Hematopoietic multipotent progenitor cell treated with erythropoietin and hydrocortisone succinate and interleukin-3 and kit ligand, for 8 days (in vitro differentiated cells): ENCODE data around the gene ST7L.
"Not testable (repeated sequence)": the region's sequence is repeated elsewhere in the genome, so short reads cannot be mapped to it uniquely, and the experiment has no call there.

Source experiments
- DNase-seq: peaks from one replicate; pipeline ENCODE4 v3.0.0-alpha.2; 2015

Gene ST7L

GRCh38 chr1:112618721-112619517, at the start of gene ST7L:
Gene ST7L, minus strand, starts transcription at chr1:112619141. Its CDS starts 28 bp downstream, at chr1:112619113.
- DNase-seq = peak; percentile 75

- DNase-seq = no peak
Observed at GRCh38 chr1:112666946-112667345, 48.0 kb upstream of the ST7L start.

GRCh38 chr1:112665857-112666256, 46.9 kb upstream of the ST7L start:
- DNase-seq = no peak

GRCh38 chr1:112651205-112651604, 32.3 kb upstream of the ST7L start:
- no peak for DNase-seq

GRCh38 chr1:112646225-112646624, 27.3 kb upstream of the ST7L start:
- DNase-seq = no peak

- no peak for DNase-seq
Observed at GRCh38 chr1:112643080-112643479, 24.1 kb upstream of the ST7L start.

- DNase-seq = not testable (repeated sequence)
Observed at GRCh38 chr1:112640437-112640836, 21.5 kb upstream of the ST7L start.

- DNase-seq = no peak
Observed at GRCh38 chr1:112638110-112638428, 19.1 kb upstream of the ST7L start.

GRCh38 chr1:112637254-112638109, 18.5 kb upstream of the ST7L start:
- no peak for DNase-seq

- no peak for DNase-seq
Observed at GRCh38 chr1:112636597-112637253, 17.8 kb upstream of the ST7L start.

- no peak for DNase-seq
Observed at GRCh38 chr1:112636056-112636455, 17.1 kb upstream of the ST7L start.

- DNase-seq = no peak
Observed at GRCh38 chr1:112634367-112634766, 15.4 kb upstream of the ST7L start.

- DNase-seq = peak; percentile 67
Observed at GRCh38 chr1:112633628-112634027, 14.7 kb upstream of the ST7L start.

GRCh38 chr1:112629256-112629655, 10.3 kb upstream of the ST7L start:
- no peak for DNase-seq

- DNase-seq = peak; percentile 27
Observed at GRCh38 chr1:112628516-112628915, 9.6 kb upstream of the ST7L start.

GRCh38 chr1:112626887-112627286, 7.9 kb upstream of the ST7L start:
- no peak for DNase-seq

- no peak for DNase-seq
Observed at GRCh38 chr1:112626193-112626592, 7.3 kb upstream of the ST7L start.

GRCh38 chr1:112625696-112626095, 6.8 kb upstream of the ST7L start:
- peak; percentile 64 for DNase-seq

GRCh38 chr1:112624493-112624892, 5.6 kb upstream of the ST7L start:
- not testable (repeated sequence) for DNase-seq

- no peak for DNase-seq
Observed at GRCh38 chr1:112620377-112620695, 1.4 kb upstream of the ST7L start.

GRCh38 chr1:112619518-112620376, 806 bp upstream of the ST7L start, which contains the start of gene CAPZA1:
Gene CAPZA1, plus strand, starts transcription at chr1:112619832. Its CDS starts 13 bp downstream, at chr1:112619845.
- peak; percentile 93 for DNase-seq

- peak; percentile 67 for DNase-seq
Observed at GRCh38 chr1:112618114-112618720, 724 bp downstream of the ST7L start.
